ENCODE measurements around the gene HIC1.

- TF ChIP-seq, protein P1, sequence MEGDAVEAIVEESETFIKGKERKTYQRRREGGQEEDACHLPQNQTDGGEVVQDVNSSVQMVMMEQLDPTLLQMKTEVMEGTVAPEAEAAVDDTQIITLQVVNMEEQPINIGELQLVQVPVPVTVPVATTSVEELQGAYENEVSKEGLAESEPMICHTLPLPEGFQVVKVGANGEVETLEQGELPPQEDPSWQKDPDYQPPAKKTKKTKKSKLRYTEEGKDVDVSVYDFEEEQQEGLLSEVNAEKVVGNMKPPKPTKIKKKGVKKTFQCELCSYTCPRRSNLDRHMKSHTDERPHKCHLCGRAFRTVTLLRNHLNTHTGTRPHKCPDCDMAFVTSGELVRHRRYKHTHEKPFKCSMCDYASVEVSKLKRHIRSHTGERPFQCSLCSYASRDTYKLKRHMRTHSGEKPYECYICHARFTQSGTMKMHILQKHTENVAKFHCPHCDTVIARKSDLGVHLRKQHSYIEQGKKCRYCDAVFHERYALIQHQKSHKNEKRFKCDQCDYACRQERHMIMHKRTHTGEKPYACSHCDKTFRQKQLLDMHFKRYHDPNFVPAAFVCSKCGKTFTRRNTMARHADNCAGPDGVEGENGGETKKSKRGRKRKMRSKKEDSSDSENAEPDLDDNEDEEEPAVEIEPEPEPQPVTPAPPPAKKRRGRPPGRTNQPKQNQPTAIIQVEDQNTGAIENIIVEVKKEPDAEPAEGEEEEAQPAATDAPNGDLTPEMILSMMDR (IDR thresholded peaks at IDR 0.05), result no peak
- TF ChIP-seq EP300 (IDR thresholded peaks at IDR 0.05; ENCODE audit: borderline replicate concordance in 1 of 2, low read depth in 1 of 2, low read length in 1 of 2) (no peak), SMC3 (IDR thresholded peaks at IDR 0.05; ENCODE audit: low read depth, low read length) (no peak), RCOR1 (IDR thresholded peaks at IDR 0.05; ENCODE audit: low read length) (no peak), RFX5 (IDR thresholded peaks at IDR 0.05; ENCODE audit: low read length) (no peak), GATA2 (CRISPR knock-in tag; IDR thresholded peaks at IDR 0.05) (no peak), SIN3A (IDR thresholded peaks at IDR 0.05; ENCODE audit: borderline replicate concordance, low read depth, low read length) (no peak), REST (IDR thresholded peaks at IDR 0.05; ENCODE audit: low read depth, low read length) (no peak), POLR2AphosphoS5 (IDR thresholded peaks at IDR 0.05; ENCODE audit: low read depth, low read length) (no peak), RXRA (IDR thresholded peaks at IDR 0.05; ENCODE audit: borderline replicate concordance, low read depth) (no peak)
- TF ChIP-seq, protein P2, sequence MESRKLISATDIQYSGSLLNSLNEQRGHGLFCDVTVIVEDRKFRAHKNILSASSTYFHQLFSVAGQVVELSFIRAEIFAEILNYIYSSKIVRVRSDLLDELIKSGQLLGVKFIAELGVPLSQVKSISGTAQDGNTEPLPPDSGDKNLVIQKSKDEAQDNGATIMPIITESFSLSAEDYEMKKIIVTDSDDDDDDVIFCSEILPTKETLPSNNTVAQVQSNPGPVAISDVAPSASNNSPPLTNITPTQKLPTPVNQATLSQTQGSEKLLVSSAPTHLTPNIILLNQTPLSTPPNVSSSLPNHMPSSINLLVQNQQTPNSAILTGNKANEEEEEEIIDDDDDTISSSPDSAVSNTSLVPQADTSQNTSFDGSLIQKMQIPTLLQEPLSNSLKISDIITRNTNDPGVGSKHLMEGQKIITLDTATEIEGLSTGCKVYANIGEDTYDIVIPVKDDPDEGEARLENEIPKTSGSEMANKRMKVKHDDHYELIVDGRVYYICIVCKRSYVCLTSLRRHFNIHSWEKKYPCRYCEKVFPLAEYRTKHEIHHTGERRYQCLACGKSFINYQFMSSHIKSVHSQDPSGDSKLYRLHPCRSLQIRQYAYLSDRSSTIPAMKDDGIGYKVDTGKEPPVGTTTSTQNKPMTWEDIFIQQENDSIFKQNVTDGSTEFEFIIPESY (IDR thresholded peaks at IDR 0.05; ENCODE audit: borderline replicate concordance, low read depth), result no peak
These were observed 32.8 kb downstream of the HIC1 start for GRCh38 chr17:2087597-2088211.

All from SK-N-SH (cell line).